HG02763 (cell line): Measurements from ENCODE around the gene PARP1.

Experiments used
- ATAC-seq: cut with Tn5 transposase; IDR thresholded peaks from one replicate; pipeline ENCODE4 v1.9.1; 2021; ENCODE audit warnings: mild to moderate bottlenecking, moderate library complexity; ENCODE audit not compliant: unreplicated experiment

PARP1 gene

DNA sequence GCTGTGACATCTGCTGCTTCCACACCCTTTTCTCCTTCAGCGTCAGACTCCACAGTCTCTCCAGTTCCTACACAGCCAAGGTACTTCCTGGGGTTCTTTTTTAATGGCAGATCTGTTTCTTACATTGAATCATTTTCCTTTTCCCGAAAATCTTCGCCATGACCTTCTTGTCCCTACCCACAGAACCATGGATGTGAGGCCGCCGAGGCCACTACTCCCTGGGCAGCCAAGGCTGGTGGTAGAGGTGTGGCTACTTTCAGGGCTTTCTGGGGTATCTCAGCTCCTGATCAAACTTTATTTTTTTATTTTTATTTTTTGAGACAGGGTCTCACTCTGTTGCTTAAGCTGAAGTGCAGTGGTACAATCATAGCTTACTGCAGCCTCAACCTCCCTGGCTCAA lies 89.4 kb downstream of the PARP1 start:
- no peak for ATAC-seq

DNA sequence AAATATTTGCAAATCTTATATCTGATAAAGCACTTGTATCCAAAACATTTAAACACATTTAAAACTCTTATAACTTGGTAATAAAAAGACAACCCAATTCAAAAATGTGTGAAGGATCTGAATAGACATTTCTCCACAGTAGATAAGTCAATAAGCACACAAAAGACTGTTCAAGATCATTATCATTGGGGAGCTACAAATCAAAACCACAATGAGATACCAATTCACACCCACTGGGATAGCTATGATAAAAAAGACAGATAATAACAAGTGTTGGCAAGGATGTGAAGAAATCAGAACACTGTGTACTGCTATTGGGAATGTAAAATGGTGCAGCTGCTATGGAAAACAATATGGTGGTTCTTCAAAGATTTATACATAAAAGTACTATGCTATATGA lies 93.8 kb downstream of the PARP1 start:
- ATAC-seq = no peak

DNA sequence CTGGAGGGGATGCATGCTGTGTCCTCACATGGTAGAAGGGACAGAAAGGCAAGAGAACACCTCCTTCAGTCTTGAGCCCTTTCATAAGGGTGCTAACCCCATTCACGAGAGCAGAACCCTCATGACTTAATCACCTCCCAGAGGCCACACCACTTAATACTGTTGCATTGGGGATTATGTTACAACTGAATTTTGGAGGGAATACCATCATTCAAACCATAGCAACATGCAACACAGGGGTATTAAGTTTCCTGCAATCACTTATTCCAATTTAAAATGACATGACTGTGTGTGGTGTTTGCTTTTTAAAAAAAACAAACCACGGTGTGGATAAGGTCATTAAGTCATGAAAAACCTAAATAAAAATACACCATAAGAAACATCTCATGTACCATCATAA lies 95.8 kb downstream of the PARP1 start:
- ATAC-seq = no peak

DNA sequence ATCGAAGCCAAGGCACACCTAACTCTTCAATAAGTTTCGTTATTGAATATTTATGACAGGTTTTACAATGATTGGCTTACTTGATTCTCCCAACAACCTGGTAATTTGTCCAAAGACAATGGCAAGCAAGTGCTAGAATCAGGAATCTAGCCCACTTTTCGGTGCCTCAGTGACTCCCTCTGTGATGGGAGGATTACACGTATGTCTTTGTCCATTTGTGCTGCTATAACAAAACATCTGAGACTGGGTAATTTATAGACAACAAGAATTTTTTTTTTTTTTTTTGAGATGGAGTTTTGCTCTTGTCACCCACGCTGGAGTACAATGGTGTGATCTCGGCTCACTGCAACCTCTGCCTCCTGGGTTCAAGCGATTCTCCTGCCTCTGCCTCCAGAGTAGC lies 96.5 kb downstream of the PARP1 start:
- no peak for ATAC-seq
